Measurements from ENCODE around the gene CFAP77.

Gene CFAP77

DNA sequence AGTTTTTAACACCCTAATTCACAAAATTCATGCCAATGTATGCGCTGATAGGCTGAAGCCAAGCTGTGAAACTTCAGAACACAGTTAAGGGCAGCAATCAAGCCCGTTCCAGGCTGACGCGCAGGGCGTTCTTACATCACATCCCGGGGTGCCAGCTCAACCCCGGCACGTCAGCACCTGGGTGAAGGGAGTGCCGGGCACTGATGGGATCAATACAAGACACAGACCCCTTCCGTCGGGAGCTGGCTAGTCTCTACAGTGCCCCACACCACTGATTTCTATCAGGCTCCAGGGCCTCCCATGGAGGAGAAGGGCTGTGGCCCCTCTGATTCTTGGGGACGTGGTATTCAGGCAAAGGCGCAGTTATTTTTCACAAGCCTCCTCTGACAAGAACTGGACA is 184.4 kb downstream of the CFAP77 start:
- H3K4me3 ChIP-seq (ENCODE audit: low read depth, low read length) = no peak overlapping the region
- no peak for TF ChIP-seq CTCF (IDR thresholded peaks at IDR 0.05; ENCODE audit: borderline replicate concordance, insufficient read depth, low read depth, low read length)

GRCh38 chr9:132595319-132595718 is 185.3 kb downstream of the CFAP77 start:
- no peak overlapping the region for H3K4me3 ChIP-seq (ENCODE audit: low read depth, low read length)
- TF ChIP-seq CTCF (IDR thresholded peaks at IDR 0.05; ENCODE audit: borderline replicate concordance, insufficient read depth, low read depth, low read length) = no peak

DNA sequence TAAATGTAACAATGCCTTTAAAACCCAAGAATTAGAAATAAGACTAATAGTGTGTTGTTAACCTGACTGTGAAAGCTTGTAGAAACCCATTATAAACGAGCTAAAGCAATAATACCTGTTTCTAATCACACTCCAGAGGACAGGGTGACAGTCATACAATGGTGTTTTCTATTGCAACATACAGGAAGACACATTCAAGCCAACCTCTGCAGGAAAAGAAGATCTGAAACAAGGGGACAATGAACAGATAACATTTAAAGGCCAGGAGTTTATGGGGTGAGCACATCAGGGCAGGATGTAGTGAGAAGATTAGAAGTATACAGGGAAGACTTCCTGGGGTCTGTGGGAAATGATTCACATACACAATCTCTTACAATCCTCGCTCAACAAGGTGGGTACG is 186.2 kb downstream of the CFAP77 start:
- no peak for TF ChIP-seq CTCF (IDR thresholded peaks at IDR 0.05; ENCODE audit: borderline replicate concordance, insufficient read depth, low read depth, low read length)
- H3K4me3 ChIP-seq (ENCODE audit: low read depth, low read length) = no peak overlapping the region

DNA sequence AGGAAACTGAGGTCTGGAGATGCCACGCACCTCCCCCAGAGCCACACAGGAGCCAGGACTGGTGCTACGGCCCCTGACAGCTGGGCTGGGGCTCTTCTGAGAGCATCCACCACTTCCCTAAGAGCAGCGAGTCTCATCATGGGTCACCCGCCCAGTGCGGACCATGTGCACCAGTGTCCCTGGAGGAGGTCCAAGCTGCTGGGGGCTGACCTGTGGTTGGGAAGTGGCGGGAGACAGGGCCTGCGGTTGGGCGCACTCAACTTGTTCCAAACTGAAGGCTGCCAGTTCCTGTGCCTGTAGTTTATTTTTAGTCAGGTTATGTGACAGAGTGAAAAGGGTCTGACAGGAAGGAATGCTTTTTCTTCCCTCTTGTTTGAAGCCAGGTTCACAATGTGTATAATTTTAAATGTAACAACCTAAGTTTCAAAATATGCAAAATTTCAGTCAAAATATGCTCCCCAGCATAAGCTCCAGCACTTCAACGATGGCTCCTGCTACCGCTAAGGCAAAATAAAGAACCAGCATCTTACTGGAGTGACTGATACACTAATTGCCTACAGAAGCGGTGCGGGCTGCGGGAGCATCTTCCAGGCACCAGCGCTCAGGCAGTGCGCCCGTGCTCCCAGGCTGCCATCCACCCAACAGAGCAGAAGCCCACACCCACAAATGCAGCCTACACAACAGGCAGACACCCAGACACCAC is 187.2 kb downstream of the CFAP77 start:
- no peak overlapping the region for H3K4me3 ChIP-seq (ENCODE audit: low read depth, low read length)
- no peak for TF ChIP-seq CTCF (IDR thresholded peaks at IDR 0.05; ENCODE audit: borderline replicate concordance, insufficient read depth, low read depth, low read length)

- TF ChIP-seq CTCF (IDR thresholded peaks at IDR 0.05; ENCODE audit: borderline replicate concordance, insufficient read depth, low read depth, low read length) = no peak
- H3K4me3 ChIP-seq (ENCODE audit: low read depth, low read length) = no peak overlapping the region
Observed at GRCh38 chr9:132600326-132600984, 190.4 kb downstream of the CFAP77 start.

GRCh38 chr9:132602207-132602606 is 192.2 kb downstream of the CFAP77 start:
- no peak overlapping the region for H3K4me3 ChIP-seq (ENCODE audit: low read depth, low read length)
- TF ChIP-seq CTCF (IDR thresholded peaks at IDR 0.05; ENCODE audit: borderline replicate concordance, insufficient read depth, low read depth, low read length) = no peak

DNA sequence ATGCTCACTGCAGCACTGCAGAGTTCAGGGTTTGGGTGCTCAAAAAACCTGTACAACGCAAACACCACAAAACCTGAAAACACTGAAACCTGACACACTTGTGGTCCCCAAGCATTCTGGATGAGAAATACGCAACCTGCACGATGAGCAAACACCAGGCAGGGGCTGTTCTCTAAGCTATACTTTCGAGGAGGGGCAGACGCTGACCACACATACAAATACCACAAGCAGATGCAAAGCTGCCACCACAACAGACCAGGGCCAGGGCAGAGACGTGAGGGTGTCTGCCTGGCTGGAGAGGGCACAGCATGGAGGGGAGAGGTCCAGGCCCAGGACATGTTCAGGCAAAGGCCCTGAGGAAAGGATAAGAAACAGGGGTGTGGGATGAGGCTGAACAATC is 195.4 kb downstream of the CFAP77 start:
- no peak overlapping the region for H3K4me3 ChIP-seq (ENCODE audit: low read depth, low read length)
- TF ChIP-seq CTCF (IDR thresholded peaks at IDR 0.05; ENCODE audit: borderline replicate concordance, insufficient read depth, low read depth, low read length) = no peak

Measured in GM12875 (cell line).